ENCODE data around the gene CYP46A1.

The CYP46A1 gene

DNA sequence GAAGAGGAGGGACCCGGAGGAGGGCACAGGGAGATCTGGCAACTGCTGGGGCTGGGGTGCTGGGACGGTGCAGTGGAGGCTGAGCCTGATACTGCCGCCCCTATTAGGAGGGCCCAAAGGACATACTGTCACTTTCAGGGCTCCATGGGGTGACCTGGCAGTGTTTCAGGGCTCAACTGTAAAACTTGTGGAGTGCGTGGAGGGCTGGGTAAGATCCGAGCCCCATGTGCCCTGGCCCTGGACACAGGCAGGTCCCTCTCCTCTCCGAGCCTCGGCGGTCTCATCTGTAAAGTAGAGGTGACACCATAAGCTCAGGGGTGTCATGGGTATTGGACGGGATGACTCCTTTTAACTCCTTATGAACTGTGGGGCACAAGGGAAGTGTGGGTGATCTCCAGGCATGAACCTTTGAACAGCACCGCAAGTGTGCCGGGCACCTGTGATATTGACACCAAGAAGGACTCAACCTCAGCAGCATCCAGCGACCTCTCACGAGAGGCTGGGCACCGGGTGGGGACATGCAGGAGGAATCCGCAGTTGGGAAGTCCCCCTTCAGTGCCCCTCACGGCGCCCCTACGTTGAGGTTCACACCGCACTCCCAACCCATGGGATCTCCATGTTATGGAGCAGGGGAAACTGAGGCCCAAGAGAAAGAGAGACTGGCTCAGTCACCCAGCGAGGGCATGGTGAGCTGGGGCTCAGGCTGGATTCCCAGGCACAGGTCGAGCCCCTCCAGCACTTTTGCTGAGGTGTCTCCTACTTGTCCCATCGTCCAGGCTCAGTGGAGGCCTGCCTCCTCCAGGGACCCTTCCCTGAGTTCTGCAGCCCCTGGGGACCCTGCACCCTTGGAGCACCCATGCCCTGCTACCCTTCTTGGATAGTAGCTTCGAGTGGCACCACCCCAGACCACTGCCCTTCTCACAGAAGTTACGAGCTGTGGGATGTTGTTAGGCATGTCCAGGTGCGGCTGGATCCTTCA is 58.7 kb downstream of the CYP46A1 start:
- no peak for DNase-seq (ENCODE audit: low spot score)
- TF ChIP-seq, protein P1, sequence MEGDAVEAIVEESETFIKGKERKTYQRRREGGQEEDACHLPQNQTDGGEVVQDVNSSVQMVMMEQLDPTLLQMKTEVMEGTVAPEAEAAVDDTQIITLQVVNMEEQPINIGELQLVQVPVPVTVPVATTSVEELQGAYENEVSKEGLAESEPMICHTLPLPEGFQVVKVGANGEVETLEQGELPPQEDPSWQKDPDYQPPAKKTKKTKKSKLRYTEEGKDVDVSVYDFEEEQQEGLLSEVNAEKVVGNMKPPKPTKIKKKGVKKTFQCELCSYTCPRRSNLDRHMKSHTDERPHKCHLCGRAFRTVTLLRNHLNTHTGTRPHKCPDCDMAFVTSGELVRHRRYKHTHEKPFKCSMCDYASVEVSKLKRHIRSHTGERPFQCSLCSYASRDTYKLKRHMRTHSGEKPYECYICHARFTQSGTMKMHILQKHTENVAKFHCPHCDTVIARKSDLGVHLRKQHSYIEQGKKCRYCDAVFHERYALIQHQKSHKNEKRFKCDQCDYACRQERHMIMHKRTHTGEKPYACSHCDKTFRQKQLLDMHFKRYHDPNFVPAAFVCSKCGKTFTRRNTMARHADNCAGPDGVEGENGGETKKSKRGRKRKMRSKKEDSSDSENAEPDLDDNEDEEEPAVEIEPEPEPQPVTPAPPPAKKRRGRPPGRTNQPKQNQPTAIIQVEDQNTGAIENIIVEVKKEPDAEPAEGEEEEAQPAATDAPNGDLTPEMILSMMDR (IDR thresholded peaks at IDR 0.05; ENCODE audit: extremely low read depth, insufficient read depth, missing control alignments) = no peak
- in situ Hi-C loops (cut with MboI; ENCODE audit: low pct_unique_long_range_greater_than_20kb, low sequenced_read_pairs, unreplicated experiment) = no loop called here

DNA sequence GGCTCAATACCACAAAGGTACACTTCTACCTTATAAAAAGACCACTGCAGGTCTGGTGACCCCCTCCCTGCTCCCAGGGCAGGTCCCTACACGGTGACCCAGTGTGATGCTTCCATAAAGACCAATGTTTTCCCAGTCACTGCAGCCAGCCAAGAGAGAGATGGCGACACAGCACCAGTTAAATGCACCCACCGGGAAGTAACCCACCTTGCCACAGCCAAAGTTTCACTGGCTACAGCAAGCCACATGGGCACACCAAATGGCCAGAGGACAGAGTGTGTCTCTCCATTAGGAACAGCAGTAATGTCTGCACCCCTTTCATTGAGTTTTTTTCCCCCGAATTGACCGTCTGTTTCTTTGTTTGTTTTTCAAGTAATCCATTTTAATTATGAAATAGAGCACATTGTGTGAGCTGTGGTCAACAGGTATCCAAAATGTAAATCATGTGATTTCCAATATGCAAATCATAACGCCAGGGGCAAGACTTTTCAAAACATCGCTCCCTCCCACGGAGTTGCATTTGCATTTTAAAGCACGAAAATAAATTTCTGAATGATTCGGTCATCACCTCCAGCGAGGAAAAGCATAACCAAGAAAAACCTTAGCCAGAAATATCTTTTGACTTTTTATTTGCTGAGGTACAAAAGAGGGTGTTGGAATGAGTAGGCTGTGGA is 60.2 kb downstream of the CYP46A1 start:
- no peak for DNase-seq (ENCODE audit: low spot score)
- in situ Hi-C loops (cut with MboI; ENCODE audit: low pct_unique_long_range_greater_than_20kb, low sequenced_read_pairs, unreplicated experiment) = no loop called here

DNA sequence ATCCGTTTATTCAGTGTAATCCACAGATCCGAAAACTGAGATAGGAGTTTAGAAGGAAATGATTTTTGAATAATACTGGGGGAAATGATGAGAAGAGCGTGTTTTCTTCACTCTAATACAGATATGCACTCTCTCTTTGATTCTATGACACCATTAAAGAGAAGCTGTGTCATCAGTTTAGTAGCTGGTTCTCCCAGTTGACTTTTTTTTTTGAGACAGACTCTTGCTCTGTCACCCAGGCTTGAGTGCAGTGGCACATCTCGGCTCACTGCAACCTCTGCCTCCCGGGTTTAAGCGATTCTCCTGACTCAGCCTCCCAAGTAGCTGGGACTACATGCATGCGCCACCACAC is 60.8 kb downstream of the CYP46A1 start:
- in situ Hi-C loops (cut with MboI; ENCODE audit: low pct_unique_long_range_greater_than_20kb, low sequenced_read_pairs, unreplicated experiment) = no loop called here

More for the DNA sequence above, 60.2 kb downstream of the CYP46A1 start:
- TF ChIP-seq, protein P1 (IDR thresholded peaks at IDR 0.05; ENCODE audit: extremely low read depth, insufficient read depth, missing control alignments) = no peak

DNA sequence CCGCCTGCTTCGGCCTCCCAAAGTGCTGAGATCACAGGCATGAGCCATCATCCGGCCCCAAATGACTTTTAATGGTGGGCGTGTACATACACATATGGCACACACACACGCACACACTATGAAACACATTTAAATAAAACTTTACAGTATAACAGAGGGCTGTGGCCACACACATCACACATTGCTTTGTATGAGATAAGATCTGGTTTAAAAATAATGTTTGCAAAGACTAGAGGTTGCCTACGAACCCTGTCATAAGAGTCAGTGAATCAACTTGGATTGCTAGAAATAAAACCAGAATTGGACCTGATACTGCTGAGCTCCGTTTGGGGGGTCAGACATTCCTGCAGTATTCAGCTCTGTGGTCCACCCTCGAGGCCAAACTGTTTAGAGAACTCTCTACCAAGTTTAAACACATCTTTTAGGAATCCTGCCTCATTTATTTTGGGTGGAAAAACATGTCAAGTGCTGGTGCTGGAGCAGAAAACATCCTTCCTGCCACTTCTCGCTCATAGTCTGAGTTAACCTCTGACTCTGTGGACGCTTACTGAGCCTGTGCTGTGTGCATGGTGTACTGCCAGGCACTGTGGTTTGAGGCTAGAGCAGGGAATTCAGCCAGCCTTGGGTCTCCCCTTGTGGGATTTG is 61.3 kb downstream of the CYP46A1 start:
- DNase-seq (ENCODE audit: low spot score) = no peak
- TF ChIP-seq, protein P1 (IDR thresholded peaks at IDR 0.05; ENCODE audit: extremely low read depth, insufficient read depth, missing control alignments) = no peak
- in situ Hi-C loops (cut with MboI; ENCODE audit: low pct_unique_long_range_greater_than_20kb, low sequenced_read_pairs, unreplicated experiment) = no loop called here

More for the DNA sequence above, 60.8 kb downstream of the CYP46A1 start:
- TF ChIP-seq, protein P1 (IDR thresholded peaks at IDR 0.05; ENCODE audit: extremely low read depth, insufficient read depth, missing control alignments) = no peak
- no peak for DNase-seq (ENCODE audit: low spot score)

DNA sequence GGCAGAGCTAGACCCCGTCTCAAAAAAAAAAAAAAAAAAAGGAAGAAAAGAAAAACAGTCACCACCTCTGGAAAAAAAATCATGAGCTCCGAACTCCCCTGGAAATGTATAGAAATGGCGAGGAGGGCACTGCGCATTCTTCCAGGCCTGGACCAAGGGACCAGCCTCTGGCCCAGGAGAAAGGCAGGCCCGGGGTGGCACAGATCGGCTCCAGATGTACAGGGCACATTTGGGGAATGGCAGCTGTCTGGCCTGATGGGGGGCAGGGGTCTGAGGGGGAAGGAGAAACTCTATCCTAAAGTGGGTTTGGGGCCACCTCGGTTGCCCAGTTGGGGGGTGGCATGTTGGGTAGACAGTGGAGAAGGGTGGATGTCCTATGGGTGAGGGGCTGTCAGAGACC is 63.1 kb downstream of the CYP46A1 start:
- in situ Hi-C loops (cut with MboI; ENCODE audit: low pct_unique_long_range_greater_than_20kb, low sequenced_read_pairs, unreplicated experiment) = no loop called here
- TF ChIP-seq, protein P1 (IDR thresholded peaks at IDR 0.05; ENCODE audit: extremely low read depth, insufficient read depth, missing control alignments) = no peak

DNA sequence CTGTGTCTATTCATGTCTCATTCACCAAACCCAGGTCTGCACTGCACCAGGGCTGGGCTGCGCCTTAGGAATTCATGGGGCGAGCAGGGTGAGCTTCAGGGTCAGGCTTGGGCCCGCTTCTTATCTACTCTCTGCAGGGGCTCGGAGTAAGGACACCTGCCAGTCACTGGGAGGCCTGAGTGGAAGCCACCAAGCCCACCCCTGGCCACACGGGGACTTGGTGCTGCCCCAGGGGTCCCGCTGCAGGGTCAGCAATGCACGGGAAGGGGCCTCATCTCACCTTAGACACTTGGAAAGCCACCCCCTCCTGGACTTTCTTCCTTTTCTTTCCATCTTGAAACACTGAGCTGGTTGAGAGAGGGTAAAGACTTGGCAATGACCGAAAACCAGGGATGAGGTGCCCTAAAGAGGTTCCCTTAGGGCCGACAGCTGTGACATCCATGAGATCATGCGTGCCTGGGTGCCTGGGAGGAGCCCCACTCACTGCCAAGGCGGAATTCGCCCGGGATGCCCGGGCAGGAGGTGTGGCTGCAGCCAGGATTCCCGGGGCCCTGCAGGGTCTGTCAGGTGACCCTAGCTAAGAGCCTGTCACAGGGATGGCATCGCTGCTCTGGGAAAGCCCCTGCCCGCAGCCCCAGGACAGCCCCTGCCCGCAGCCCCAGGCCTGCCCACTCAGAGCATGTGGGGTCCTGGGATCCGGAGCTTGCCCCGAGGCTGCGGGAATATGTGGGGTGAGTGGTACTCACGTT is 63.7 kb downstream of the CYP46A1 start:
- DNase-seq (ENCODE audit: low spot score) = no peak
- in situ Hi-C loops (cut with MboI; ENCODE audit: low pct_unique_long_range_greater_than_20kb, low sequenced_read_pairs, unreplicated experiment) = no loop called here
- TF ChIP-seq, protein P1 (IDR thresholded peaks at IDR 0.05; ENCODE audit: extremely low read depth, insufficient read depth, missing control alignments) = no peak

More for the DNA sequence above, 63.1 kb downstream of the CYP46A1 start:
- no peak for DNase-seq (ENCODE audit: low spot score)

Data from GM13977 (cell line).